GM20000 (cell line): ENCODE measurements around the gene EML6.
"Not testable (repeated sequence)": the region's sequence is repeated elsewhere in the genome, so short reads cannot be mapped to it uniquely, and the experiment has no call there.

ENCODE experiments used
- DNase-seq: peaks from one replicate; pipeline ENCODE4 v3.0.0; 2012; ENCODE audit warnings: low spot score
- TF ChIP-seq, protein P1 (sequence below): IDR thresholded peaks from 2 replicates; pipeline ENCODE4 v1.5.1; 2012; ENCODE audit warnings: mild to moderate bottlenecking, control low read depth; ENCODE audit errors: extremely low read depth, missing control alignments

EML6 gene

GRCh38 chr2:54831480-54831879 is 108.0 kb downstream of the EML6 start:
- no peak for DNase-seq
- TF ChIP-seq, protein P1, sequence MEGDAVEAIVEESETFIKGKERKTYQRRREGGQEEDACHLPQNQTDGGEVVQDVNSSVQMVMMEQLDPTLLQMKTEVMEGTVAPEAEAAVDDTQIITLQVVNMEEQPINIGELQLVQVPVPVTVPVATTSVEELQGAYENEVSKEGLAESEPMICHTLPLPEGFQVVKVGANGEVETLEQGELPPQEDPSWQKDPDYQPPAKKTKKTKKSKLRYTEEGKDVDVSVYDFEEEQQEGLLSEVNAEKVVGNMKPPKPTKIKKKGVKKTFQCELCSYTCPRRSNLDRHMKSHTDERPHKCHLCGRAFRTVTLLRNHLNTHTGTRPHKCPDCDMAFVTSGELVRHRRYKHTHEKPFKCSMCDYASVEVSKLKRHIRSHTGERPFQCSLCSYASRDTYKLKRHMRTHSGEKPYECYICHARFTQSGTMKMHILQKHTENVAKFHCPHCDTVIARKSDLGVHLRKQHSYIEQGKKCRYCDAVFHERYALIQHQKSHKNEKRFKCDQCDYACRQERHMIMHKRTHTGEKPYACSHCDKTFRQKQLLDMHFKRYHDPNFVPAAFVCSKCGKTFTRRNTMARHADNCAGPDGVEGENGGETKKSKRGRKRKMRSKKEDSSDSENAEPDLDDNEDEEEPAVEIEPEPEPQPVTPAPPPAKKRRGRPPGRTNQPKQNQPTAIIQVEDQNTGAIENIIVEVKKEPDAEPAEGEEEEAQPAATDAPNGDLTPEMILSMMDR = no peak

DNA sequence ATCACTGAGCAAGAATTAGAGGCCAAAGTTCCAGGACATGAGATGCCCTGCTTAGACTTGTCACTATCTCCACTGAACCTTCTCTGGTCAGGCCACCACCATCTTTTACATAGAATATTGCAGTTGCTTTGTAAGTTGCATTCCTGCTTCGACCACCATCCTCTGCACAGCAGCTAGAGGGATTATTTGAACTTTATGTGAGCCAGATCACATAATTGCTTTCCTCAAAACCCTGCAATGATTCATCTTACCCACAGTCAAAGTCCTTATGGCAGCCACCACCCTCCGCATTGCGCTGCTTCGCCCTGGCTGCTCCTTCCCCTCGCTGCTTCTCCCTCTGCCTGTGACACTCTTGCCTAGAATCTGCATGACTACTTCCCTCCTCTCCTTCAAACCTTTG is 111.3 kb downstream of the EML6 start:
- TF ChIP-seq, protein P1 = no peak
- no peak for DNase-seq

DNA sequence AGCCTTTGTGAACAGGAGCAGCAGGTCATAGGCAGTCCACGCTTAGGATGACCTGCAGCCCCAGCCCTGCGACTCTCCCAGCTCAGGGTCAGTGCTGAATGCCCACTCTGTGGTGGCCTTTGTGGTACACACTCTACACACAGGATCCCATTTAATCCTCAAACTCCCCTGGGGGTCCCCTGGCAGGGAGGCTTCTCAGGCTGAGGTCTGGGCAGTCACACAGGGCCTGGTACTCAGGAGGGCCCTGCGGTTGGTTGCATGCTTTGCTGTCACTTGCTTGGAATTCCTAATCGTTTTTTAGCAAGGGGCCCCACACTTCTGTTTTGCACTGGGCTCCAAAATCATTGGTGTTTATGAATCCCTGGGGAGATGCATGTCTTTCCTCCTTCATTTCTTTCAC is 113.0 kb downstream of the EML6 start:
- TF ChIP-seq, protein P1 = no peak
- DNase-seq = no peak

GRCh38 chr2:54838585-54839035 is 115.1 kb downstream of the EML6 start:
- peak; percentile 63 for DNase-seq
- TF ChIP-seq, protein P1 = peak; percentile 79

DNA sequence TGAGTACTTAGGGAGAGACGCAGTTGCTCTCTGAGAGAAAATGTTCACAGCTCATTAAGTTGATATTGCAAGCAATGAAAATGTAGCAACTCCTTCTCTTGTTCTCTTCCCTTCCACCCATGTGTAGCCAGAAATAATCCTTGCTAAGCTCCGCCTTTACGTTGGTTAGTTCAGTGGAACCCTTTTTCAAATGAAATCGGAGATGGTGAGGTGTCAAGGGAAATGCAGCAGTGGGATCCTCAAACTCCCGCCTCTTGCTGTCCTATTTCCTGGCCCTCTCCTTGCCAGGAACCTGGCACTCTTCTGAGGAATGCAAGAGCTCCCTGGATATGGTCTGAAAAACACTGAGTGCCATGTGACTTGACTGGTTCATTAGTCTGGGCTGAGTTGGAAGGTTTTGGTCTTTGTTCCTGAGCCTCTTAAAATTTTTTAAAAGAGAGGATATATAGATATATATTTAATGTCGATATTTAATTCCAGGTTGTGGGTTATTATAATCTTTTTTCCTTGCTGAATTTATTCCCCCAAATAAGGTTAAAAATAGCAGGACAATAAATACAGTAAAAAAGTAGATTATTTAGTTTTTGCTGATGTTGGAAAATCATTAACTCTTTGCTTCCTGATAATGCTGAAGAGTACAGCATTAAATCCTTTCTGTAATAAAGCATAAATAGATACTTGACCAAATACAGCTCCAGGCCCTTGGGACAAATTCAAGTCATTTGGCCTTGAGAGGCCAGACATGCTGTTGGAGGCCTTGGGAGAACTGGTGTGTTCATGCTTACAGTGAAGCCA is 116.2 kb downstream of the EML6 start:
- TF ChIP-seq, protein P1 = no peak
- no peak for DNase-seq

DNA sequence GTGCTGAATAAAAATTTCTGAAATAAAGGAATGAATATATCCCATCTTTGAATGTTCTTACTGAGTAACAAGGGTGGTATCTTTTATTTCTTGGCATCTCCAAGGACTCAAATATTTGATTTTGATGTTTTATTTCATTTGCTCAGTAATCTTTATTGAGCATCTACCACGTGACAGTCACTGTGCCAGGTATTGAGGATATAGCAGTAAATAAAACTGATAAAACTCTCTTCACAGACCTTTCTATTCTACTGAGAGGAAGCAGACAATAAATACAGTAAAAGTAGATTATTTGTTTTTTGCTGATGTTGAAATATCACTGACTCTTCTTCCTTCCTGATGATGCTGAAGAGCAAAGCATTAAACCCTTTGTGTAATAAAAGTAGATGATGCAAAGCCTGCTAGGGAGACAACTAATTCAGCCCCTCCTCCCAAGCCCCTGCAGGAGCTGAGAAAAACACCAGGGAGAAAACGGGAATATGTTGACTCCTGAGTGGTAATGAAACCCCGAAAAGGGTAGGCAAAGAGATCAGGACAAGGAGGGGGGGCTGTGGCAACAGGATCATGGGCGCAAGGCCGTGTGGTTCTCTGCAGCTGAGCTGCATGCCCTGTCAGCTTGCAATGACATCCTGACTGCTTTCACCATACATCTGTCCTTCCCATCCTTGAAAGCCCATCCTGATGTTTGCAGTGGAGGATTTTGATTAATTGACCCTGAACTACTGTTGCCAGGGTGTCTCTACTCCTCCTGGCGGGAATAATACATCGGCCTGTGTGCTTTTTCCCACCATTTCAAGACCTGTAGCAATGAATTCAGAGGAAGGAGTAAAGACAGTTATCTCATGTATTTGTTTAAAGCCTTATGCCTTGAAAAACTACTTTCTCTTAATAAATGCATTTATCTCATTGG is 117.4 kb downstream of the EML6 start:
- DNase-seq = no peak
- TF ChIP-seq, protein P1 = no peak

DNA sequence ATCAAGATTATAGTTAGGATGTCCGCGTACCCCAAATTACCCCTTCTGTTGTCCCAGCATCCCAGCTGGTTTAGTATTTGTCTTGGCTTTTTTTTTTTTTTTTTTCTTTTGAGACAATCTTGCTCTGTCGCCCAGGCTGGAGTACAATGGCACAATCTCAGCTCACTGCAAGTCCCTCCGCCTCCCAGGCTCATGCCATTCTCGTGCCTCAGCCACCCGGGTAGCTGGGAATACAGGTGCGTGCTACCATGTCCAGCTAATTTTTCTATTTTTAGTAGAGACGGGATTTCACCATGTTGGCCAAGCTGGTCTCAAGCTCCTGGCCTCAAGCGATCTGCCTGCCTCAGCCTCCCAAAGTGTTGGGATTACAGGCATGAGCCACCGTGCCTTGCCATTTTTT is 118.0 kb downstream of the EML6 start:
- DNase-seq = not testable (repeated sequence)
